Endothelial cell of umbilical vein (primary cell): Measurements from ENCODE around the gene IGFL3. TPM values are rescaled to one million over a fixed set of nuclear protein-coding genes. Genes with fewer than 3 reads are reported as not detected.
A peak's percentile ranks its signal among the peaks of the same experiment; 100 is the strongest.
"Not testable (repeated sequence)": the region's sequence is repeated elsewhere in the genome, so short reads cannot be mapped to it uniquely, and the experiment has no call there.

Experiments used
- BruUV-seq: library from RNA; stranded (reverse); fragments of 400-500 nt; replicated peaks from 2 replicates; lab custom pipeline; 2021; lab: Mats Ljungman, UMichigan
- CTCF ChIA-PET: fragments of 300-600, 350-600 bp; sonication (Branson Sonifier 250); formaldehyde crosslinking; loops from one replicate; lab custom pipeline; 2021; ENCODE audit warnings: antibody characterized with exemption, inconsistent platforms; lab: Charles Lee
- POLR2A ChIA-PET: fragments of 300-600, 350-600 bp; sonication (Branson Sonifier 250); formaldehyde crosslinking; loops from one replicate; lab custom pipeline; 2021; ENCODE audit warnings: antibody characterized with exemption, inconsistent platforms; lab: Charles Lee
- DNase-seq: peaks from one replicate; pipeline ENCODE4 v3.0.0-alpha.2; 2011; ENCODE audit warnings: low read depth, low spot score
- FAIRE-seq: peaks from 2 replicates; lab custom pipeline; 2011; peaks lifted over from hg19 to GRCh38; lab: Jason Lieb, UNC
- H2AFZ ChIP-seq: 2 replicates; pipeline ENCODE4 v1.6.0; 2012; ENCODE audit warnings: low read depth, low read length, control low read depth, inconsistent platforms
- H3K27ac ChIP-seq: 2 replicates; pipeline ENCODE4 v1.5.1; 2011; ENCODE audit warnings: low read depth, mild to moderate bottlenecking, control low read depth, low read length, moderate library complexity; ENCODE audit not compliant: insufficient read depth
- H3K27me3 ChIP-seq, 2 experiments: 2 replicates each; pipeline versions ENCODE4 v1.6.0 to v1.6.1; 2011; ENCODE audit warnings: low read length in 2 of 2, mixed read lengths in 1 of 2; ENCODE audit not compliant: control insufficient read depth in 2 of 2, insufficient read depth in 2 of 2
- H3K36me3 ChIP-seq, 2 experiments: 2 replicates in 1 of 2; 3 replicates in 1 of 2; pipeline ENCODE4 v1.5.1; 2011; ENCODE audit warnings: low read length in 2 of 2, mild to moderate bottlenecking in 1 of 2, moderate library complexity in 1 of 2; ENCODE audit not compliant: control insufficient read depth in 2 of 2, insufficient read depth in 2 of 2; ENCODE audit errors: extremely low read depth in 1 of 2
- H3K4me1 ChIP-seq: 3 replicates; pipeline ENCODE4 v1.5.1; 2011; ENCODE audit warnings: mild to moderate bottlenecking, low read length; ENCODE audit not compliant: control insufficient read depth, insufficient read depth; ENCODE audit errors: extremely low read depth
- H3K4me2 ChIP-seq: 2 replicates; pipeline ENCODE4 v1.6.1; 2011; ENCODE audit warnings: low read length, control low read depth, mixed read lengths; ENCODE audit not compliant: insufficient read depth
- H3K4me3 ChIP-seq, 3 experiments: fragments of 200-600 bp in 1 of 3; sonication (generic), shearing (Covaris generic) in 1 of 3; replicated peaks in 1 of 3; 2 replicates each; pipeline ENCODE4 v1.5.1; 2011 to 2016; ENCODE audit warnings: control low read depth in 3 of 3, low read length in 3 of 3, mild to moderate bottlenecking in 2 of 3, inconsistent platforms in 1 of 3, low read depth in 1 of 3, moderate library complexity in 1 of 3; ENCODE audit not compliant: insufficient read depth in 1 of 3
- H3K79me2 ChIP-seq: 2 replicates; pipeline ENCODE4 v1.6.0; 2012; ENCODE audit warnings: low read length, inconsistent platforms; ENCODE audit not compliant: control insufficient read depth, insufficient read depth
- H3K9ac ChIP-seq: replicated peaks from 2 replicates; pipeline ENCODE3; 2011; ENCODE audit warnings: low read length, control low read depth; ENCODE audit not compliant: insufficient read depth; ENCODE audit errors: extremely low read depth
- H3K9me1 ChIP-seq: replicated peaks from 3 replicates; pipeline ENCODE4 v1.6.0; 2011; ENCODE audit warnings: mild to moderate bottlenecking, low read length; ENCODE audit not compliant: control insufficient read depth, insufficient read depth; ENCODE audit errors: extremely low read depth
- H3K9me3 ChIP-seq: replicated peaks from 2 replicates; pipeline ENCODE4 v1.5.1; 2012; ENCODE audit warnings: low read length, inconsistent platforms; ENCODE audit not compliant: control insufficient read depth, insufficient read depth
- H4K20me1 ChIP-seq: replicated peaks from 2 replicates; pipeline ENCODE3; 2011; ENCODE audit warnings: mild to moderate bottlenecking, low read length; ENCODE audit not compliant: control insufficient read depth, insufficient read depth; ENCODE audit errors: extremely low read depth
- EZH2 ChIP-seq: IDR thresholded peaks from 2 replicates; pipeline ENCODE4 v1.6.1; 2012; ENCODE audit warnings: borderline replicate concordance, low read depth, mild to moderate bottlenecking, moderate library complexity, low read length, inconsistent platforms; ENCODE audit not compliant: severe bottlenecking
- MYC ChIP-seq: IDR thresholded peaks from one replicate; pipeline ENCODE4 v1.6.1; 2011; ENCODE audit warnings: mild to moderate bottlenecking, low read depth, low read length
- dilution Hi-C: fragments of 300-500 bp; cut with MboI; formaldehyde crosslinking; loops from one replicate; pipeline ENCODE4 v1.15.0; 2019; ENCODE audit warnings: low sequenced_read_pairs; ENCODE audit not compliant: extremely low pct_ligation_motif_present
- intact Hi-C: fragments of 100-400 bp; cut with micrococcal nuclease; formaldehyde crosslinking; loops from one replicate; pipeline ENCODE4 v1.10.0; 2022
- polyA plus RNA-seq, 4 experiments: library from polyadenylated mRNA; depleted of rRNA in 3 of 4; stranded (reverse) in 3 of 4; unstranded in 1 of 4; fragments of >200 nt; gene quantifications; 2 replicates each; pipeline versions ENCODE4 v1.2.1 to v1.2.3, GENCODE V29; 2011 to 2012; ENCODE audit warnings: missing spikeins in 1 of 4
- total RNA-seq: library from RNA; stranded (reverse); gene quantifications from 2 replicates; pipeline ENCODE4 v1.2.3, GENCODE V29; 2021
- TF ChIP-seq, protein P1 (sequence below), 2 donors: IDR thresholded peaks; 1 replicate in 1 of 2; 2 replicates in 1 of 2; pipeline ENCODE4 v1.5.1; 2011; ENCODE audit warnings: low read length in 2 of 2, mild to moderate bottlenecking in 2 of 2, moderate library complexity in 2 of 2, control low read depth in 1 of 2, inconsistent platforms in 1 of 2, low read depth in 1 of 2; ENCODE audit not compliant: insufficient read depth in 1 of 2; ENCODE audit errors: extremely low read depth in 1 of 2

Gene IGFL3
- total and polyA plus RNA-seq, 2 donors (not counting 3 experiments of a cell fraction or from before 2014, with no cell fraction given), result not detected

DNA sequence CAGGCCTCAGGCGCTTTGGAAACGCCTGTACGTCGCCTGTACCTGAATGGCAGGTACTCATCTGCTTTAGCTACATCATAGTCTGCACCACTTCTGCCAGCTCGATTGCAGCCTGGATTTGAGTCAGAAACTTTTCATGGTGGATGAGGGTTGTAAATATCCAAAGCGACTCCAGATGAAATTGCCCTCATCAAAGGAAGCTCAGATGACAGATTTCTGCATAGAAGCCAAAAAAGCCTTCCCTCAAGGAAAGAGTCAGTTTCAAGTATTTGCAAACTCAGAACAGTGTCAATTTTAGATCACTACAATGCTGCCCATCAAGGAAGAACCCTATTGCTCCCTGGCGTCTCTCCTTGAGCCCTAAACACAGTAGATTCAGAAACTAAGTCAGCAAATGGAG lies 44.9 kb downstream of the IGFL3 start:
- H3K9me1 ChIP-seq, result no peaks in the 10 kb centered on the region
- ChIA-PET POLR2A (no interaction called here), CTCF (interaction anchor here (1.1 to 7.7 kb wide), 4 partner anchors 55 to 192 kb away, joined by 3 to 460 read pairs (median 184); partner anchors contain the start of gene PGLYRP1)
- H3K36me3 ChIP-seq, result no peaks in the 10 kb centered on the region
- dilution Hi-C loops, result no loop called here
- H3K9me3 ChIP-seq, result no peaks in the 10 kb centered on the region
- no peak overlapping the region for H3K9ac ChIP-seq
- no peak overlapping the region for H2AFZ ChIP-seq
- H4K20me1 ChIP-seq, result no peaks in the 10 kb centered on the region
- TF ChIP-seq EZH2 (peak; percentile 2), MYC (no peak)
- peaks cover 4% of the 10 kb centered on the region for H3K4me1 ChIP-seq
- H3K79me2 ChIP-seq, result no peaks in the 10 kb centered on the region
- intact Hi-C loops, result no loop called here
- no peak overlapping the region for H3K4me2 ChIP-seq
- FAIRE-seq, result no peak
- H3K27ac ChIP-seq, result no peak overlapping the region
- BruUV-seq, result no TSS peak
- H3K27me3 ChIP-seq, result peaks cover 28 to 46% of the 10 kb centered on the region in 2 experiments
- DNase-seq, result no peak
- no peak overlapping the region for H3K4me3 ChIP-seq

DNA sequence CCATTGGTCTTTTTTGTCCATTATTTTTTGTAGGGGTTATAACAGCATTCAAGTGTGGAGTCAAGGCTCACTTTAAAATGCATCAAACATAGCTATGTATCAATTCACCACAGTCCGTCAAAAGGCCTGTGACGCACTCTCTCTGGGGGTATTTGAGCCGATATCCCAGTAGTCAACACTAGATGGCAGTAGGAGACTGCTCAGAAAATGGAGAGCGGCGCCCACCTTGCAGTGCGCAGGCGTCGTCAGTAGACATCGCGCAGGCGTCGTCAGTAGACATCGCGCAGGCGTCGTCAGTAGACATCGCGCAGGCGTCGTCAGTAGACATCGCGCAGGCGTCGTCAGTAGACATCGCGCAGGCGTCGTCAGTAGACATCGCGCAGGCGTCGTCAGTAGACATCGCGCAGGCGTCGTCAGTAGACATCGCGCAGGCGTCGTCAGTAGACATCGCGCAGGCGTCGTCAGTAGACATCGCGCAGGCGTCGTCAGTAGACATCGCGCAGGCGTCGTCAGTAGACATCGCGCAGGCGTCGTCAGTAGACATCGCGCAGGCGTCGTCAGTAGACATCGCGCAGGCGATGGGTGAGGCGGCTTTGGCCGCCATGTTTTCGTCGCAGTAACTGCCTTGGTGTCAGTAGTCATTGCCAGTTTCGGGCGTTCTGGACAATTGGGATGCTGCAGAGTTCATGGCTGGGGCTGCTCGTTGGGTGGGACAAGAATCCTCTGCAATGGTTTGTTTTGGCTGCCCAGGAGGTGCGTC lies 45.7 kb downstream of the IGFL3 start:
- H3K4me3 ChIP-seq, H3K9me1 ChIP-seq, BruUV-seq, dilution Hi-C loops, H3K9ac ChIP-seq, H3K79me2 ChIP-seq, H3K36me3 ChIP-seq, H4K20me1 ChIP-seq, POLR2A ChIA-PET, H3K27ac ChIP-seq, H3K4me2 ChIP-seq, H3K9me3 ChIP-seq, H3K4me1 ChIP-seq: not testable (repeated sequence)
- intact Hi-C loops, result loop anchor here (1.0 kb wide), 3 partner anchors 111 to 324 kb away; no protein-coding TSS in a partner anchor
- CTCF ChIA-PET, result interaction anchor here (0.5 to 7.7 kb wide), 29 partner anchors 9 to 435 kb away, joined by 3 to 460 read pairs (median 4); partner anchors contain the start of genes CCDC61, IGFL4, PGLYRP1 and SYMPK
- Histone ChIP-seq H2AFZ (peak overlapping the region; percentile 4), H3K27me3 (peaks cover 32 to 52% of the 10 kb centered on the region in 2 experiments)
- peak; percentile 24 for FAIRE-seq
- peak; percentile 74 for DNase-seq
- TF ChIP-seq, protein P1, sequence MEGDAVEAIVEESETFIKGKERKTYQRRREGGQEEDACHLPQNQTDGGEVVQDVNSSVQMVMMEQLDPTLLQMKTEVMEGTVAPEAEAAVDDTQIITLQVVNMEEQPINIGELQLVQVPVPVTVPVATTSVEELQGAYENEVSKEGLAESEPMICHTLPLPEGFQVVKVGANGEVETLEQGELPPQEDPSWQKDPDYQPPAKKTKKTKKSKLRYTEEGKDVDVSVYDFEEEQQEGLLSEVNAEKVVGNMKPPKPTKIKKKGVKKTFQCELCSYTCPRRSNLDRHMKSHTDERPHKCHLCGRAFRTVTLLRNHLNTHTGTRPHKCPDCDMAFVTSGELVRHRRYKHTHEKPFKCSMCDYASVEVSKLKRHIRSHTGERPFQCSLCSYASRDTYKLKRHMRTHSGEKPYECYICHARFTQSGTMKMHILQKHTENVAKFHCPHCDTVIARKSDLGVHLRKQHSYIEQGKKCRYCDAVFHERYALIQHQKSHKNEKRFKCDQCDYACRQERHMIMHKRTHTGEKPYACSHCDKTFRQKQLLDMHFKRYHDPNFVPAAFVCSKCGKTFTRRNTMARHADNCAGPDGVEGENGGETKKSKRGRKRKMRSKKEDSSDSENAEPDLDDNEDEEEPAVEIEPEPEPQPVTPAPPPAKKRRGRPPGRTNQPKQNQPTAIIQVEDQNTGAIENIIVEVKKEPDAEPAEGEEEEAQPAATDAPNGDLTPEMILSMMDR (IDR thresholded peaks at IDR 0.05; ENCODE audit: extremely low read depth in 1 of 2, insufficient read depth in 1 of 2, low read depth in 1 of 2, low read length in 2 of 2), result peak; percentile 50 to 58
